MM.1S (cell line): ENCODE results near the gene DMWD.

Experiments used
- EZH2phosphoT487 ChIP-seq: fragments of 300-600 bp; sonication (generic); IDR thresholded peaks from 2 replicates; pipeline ENCODE4 v1.6.1; 2018; ENCODE audit warnings: antibody characterized with exemption, low read length
- TF ChIP-seq, protein P1 (sequence below): fragments of 300-600 bp; sonication (generic); IDR thresholded peaks from 2 replicates; pipeline ENCODE4 v1.5.1; 2016; ENCODE audit warnings: antibody characterized with exemption, low read length, mixed read lengths

GRCh38 chr19:45804140-45804958, 11.7 kb upstream of the DMWD start:
- TF ChIP-seq, protein P1, sequence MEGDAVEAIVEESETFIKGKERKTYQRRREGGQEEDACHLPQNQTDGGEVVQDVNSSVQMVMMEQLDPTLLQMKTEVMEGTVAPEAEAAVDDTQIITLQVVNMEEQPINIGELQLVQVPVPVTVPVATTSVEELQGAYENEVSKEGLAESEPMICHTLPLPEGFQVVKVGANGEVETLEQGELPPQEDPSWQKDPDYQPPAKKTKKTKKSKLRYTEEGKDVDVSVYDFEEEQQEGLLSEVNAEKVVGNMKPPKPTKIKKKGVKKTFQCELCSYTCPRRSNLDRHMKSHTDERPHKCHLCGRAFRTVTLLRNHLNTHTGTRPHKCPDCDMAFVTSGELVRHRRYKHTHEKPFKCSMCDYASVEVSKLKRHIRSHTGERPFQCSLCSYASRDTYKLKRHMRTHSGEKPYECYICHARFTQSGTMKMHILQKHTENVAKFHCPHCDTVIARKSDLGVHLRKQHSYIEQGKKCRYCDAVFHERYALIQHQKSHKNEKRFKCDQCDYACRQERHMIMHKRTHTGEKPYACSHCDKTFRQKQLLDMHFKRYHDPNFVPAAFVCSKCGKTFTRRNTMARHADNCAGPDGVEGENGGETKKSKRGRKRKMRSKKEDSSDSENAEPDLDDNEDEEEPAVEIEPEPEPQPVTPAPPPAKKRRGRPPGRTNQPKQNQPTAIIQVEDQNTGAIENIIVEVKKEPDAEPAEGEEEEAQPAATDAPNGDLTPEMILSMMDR: no peak
- TF ChIP-seq EZH2phosphoT487: no peak
